SU-DHL-6 (cell line): ENCODE measurements around the gene JMJD6.
"Not testable (repeated sequence)": the region's sequence is repeated elsewhere in the genome, so short reads cannot be mapped to it uniquely, and the experiment has no call there.

Experiments
- H2AFZ ChIP-seq: fragments of 200-600 bp; sonication (generic); 2 replicates; pipeline ENCODE4 v1.6.1; 2014; ENCODE audit warnings: low read depth, mild to moderate bottlenecking, moderate library complexity, mixed read lengths, antibody characterized with exemption, low read length; ENCODE audit not compliant: severe bottlenecking
- H3F3A ChIP-seq: fragments of 200-600 bp; shearing (Covaris generic); 2 replicates; pipeline ENCODE4 v1.6.0; 2016; ENCODE audit warnings: antibody characterized with exemption, mild to moderate bottlenecking; ENCODE audit not compliant: insufficient read depth
- H3K27ac ChIP-seq: fragments of 200-600 bp; sonication (generic); 2 replicates; pipeline ENCODE4 v1.5.1; 2016; ENCODE audit warnings: low read depth, mild to moderate bottlenecking, low read length, moderate library complexity, mixed read lengths
- H3K27me3 ChIP-seq: fragments of 200-600 bp; sonication (generic), shearing (Covaris generic); 2 replicates; pipeline ENCODE4 v1.6.0; 2014; ENCODE audit warnings: mild to moderate bottlenecking, low read length
- H3K36me3 ChIP-seq: fragments of 200-600 bp; sonication (generic); 2 replicates; pipeline ENCODE4 v1.6.1; 2014; ENCODE audit warnings: mild to moderate bottlenecking, low read length, mixed read lengths
- H3K4me2 ChIP-seq: fragments of 300-600, 200-600 bp; shearing (Covaris generic), sonication (generic); 2 replicates; pipeline ENCODE4 v1.6.0; 2014; ENCODE audit warnings: low read length, low read depth, mild to moderate bottlenecking; ENCODE audit not compliant: poor library complexity, severe bottlenecking
- H3K4me3 ChIP-seq: fragments of 200-600 bp; sonication (generic); 2 replicates; pipeline ENCODE4 v1.5.1; 2014; ENCODE audit warnings: antibody characterized with exemption, low read length, mild to moderate bottlenecking, mixed read lengths; ENCODE audit not compliant: insufficient read depth, poor library complexity, severe bottlenecking
- H3K79me2 ChIP-seq: fragments of 200-600 bp; sonication (generic); 2 replicates; pipeline ENCODE4 v1.6.1; 2014; ENCODE audit warnings: mild to moderate bottlenecking, low read length, moderate library complexity; ENCODE audit not compliant: insufficient read depth
- H3K9ac ChIP-seq: fragments of 200-600 bp; sonication (generic); 2 replicates; pipeline ENCODE4 v1.7.0; 2014; ENCODE audit warnings: mild to moderate bottlenecking, low read length
- H3K9me2 ChIP-seq: fragments of 200-600 bp; sonication (generic); replicated peaks from 2 replicates; pipeline ENCODE4 v1.6.1; 2014; ENCODE audit warnings: low read length; ENCODE audit not compliant: insufficient read depth
- H3K9me3 ChIP-seq: fragments of 200-600 bp; sonication (generic); 2 replicates; pipeline ENCODE4 v1.6.1; 2014; ENCODE audit warnings: low read length, mixed read lengths; ENCODE audit not compliant: insufficient read depth
- H4K20me1 ChIP-seq: fragments of 200-600 bp; sonication (generic); 2 replicates; pipeline ENCODE4 v1.6.1; 2014; ENCODE audit warnings: low read depth, mild to moderate bottlenecking, antibody characterized with exemption, low read length, moderate library complexity, mixed read lengths
- CTCF ChIP-seq: fragments of 200-600 bp; sonication (generic); IDR thresholded peaks from one replicate; pipeline ENCODE4 v1.5.1; 2017; ENCODE audit warnings: antibody characterized with exemption, mild to moderate bottlenecking, low read length, moderate library complexity; ENCODE audit not compliant: insufficient read depth, poor library complexity, severe bottlenecking
- EZH2phosphoT487 ChIP-seq: fragments of 200-600 bp; sonication (generic), shearing (Covaris generic); conservative IDR thresholded peaks from 2 replicates; pipeline ENCODE4 v1.6.1; 2018; ENCODE audit warnings: mild to moderate bottlenecking, antibody characterized with exemption, low read length, moderate library complexity, mixed read lengths

The JMJD6 gene

GRCh38 chr17:76742958-76743357 is 16.6 kb upstream of the JMJD6 start:
- no peak for TF ChIP-seq CTCF
- TF ChIP-seq EZH2phosphoT487: no peak
- H3K27me3 ChIP-seq: no peaks in the 10 kb centered on the region
- H3K4me3 ChIP-seq: no peak overlapping the region
- no peak overlapping the region for H2AFZ ChIP-seq
- H4K20me1 ChIP-seq: no peaks in the 10 kb centered on the region
- no peaks in the 10 kb centered on the region for H3F3A ChIP-seq
- no peak overlapping the region for H3K9ac ChIP-seq
- H3K4me2 ChIP-seq: no peak overlapping the region
- no peaks in the 10 kb centered on the region for H3K9me2 ChIP-seq
- H3K27ac ChIP-seq: no peak overlapping the region
- no peaks in the 10 kb centered on the region for H3K9me3 ChIP-seq
- peaks cover 9% of the 10 kb centered on the region; the same call in 1 of the 2 replicates for H3K36me3 ChIP-seq
- peaks cover 17% of the 10 kb centered on the region for H3K79me2 ChIP-seq

- no peak overlapping the region for H3K4me3 ChIP-seq
- H3K27me3 ChIP-seq: no peaks in the 10 kb centered on the region
- no peaks in the 10 kb centered on the region for H3K9me2 ChIP-seq
- no peak overlapping the region for H2AFZ ChIP-seq
- H3K36me3 ChIP-seq: peaks cover 17% of the 10 kb centered on the region
- TF ChIP-seq EZH2phosphoT487 (no peak), CTCF (no peak)
- no peaks in the 10 kb centered on the region for H3K9me3 ChIP-seq
- H3K79me2 ChIP-seq: peaks cover 34% of the 10 kb centered on the region
- H3K9ac ChIP-seq: no peak overlapping the region
- peaks cover 8% of the 10 kb centered on the region for H3F3A ChIP-seq
- H4K20me1 ChIP-seq: no peaks in the 10 kb centered on the region; the same call in 1 of the 2 replicates
- H3K4me2 ChIP-seq: peak overlapping the region; percentile 9
- H3K27ac ChIP-seq: no peak overlapping the region
Observed at GRCh38 chr17:76740329-76741118, 14.1 kb upstream of the JMJD6 start.

- not testable (repeated sequence) for H2AFZ ChIP-seq, H3K27me3 ChIP-seq, H3K9me3 ChIP-seq, H4K20me1 ChIP-seq, H3K4me3 ChIP-seq, H3K27ac ChIP-seq, H3K9me2 ChIP-seq
- peaks cover 26% of the 10 kb centered on the region for H3K36me3 ChIP-seq
- peak overlapping the region; percentile 81 for H3K4me2 ChIP-seq
- H3F3A ChIP-seq: peaks cover 17% of the 10 kb centered on the region
- peak overlapping the region; percentile 79 for H3K9ac ChIP-seq
- H3K79me2 ChIP-seq: peaks cover 42% of the 10 kb centered on the region
Observed at GRCh38 chr17:76739568-76740115, 13.2 kb upstream of the JMJD6 start.

- Histone ChIP-seq H3K9ac (peak overlapping the region; percentile 79), H3K4me2 (peak overlapping the region; percentile 81), H3K79me2 (peaks cover 54% of the 10 kb centered on the region), H3K36me3 (peaks cover 37% of the 10 kb centered on the region), H3K4me3 (peak overlapping the region; percentile 91), H4K20me1 (peaks cover 18% of the 10 kb centered on the region), H3F3A (peaks cover 28% of the 10 kb centered on the region), H3K27me3 (no peaks in the 10 kb centered on the region), H3K27ac (peak overlapping the region; percentile 90; the same call in 1 of the 2 replicates), H3K9me3 (no peaks in the 10 kb centered on the region), H3K9me2 (no peaks in the 10 kb centered on the region), H2AFZ (peak overlapping the region; percentile 29)
- TF ChIP-seq EZH2phosphoT487 (no peak), CTCF (no peak)
Observed at GRCh38 chr17:76738468-76738850, 12.1 kb upstream of the JMJD6 start.
